ENCODE data around the gene NABP1.

DNA sequence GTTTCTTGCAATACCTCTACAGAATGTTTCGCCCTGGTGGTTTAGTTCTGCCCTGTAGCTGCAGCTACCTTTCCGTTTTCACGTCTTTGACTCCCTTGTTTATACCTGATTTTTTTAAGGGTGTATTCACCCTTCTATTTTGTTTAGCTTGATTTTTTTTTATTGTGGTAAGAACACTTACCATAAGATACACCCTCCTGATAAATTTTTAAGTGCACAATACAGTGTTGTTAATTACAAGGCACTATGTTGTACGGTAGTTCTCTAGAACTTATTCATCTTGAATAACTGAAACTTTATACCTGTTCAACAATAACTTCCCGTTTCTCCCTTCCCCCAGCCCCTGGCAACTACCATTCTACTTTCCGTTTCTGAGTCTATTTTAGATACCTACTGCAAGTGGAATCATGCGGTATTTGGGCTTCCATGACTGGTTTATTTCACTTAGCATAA lies 48.9 kb upstream of the NABP1 start:
- TF ChIP-seq, protein P1, sequence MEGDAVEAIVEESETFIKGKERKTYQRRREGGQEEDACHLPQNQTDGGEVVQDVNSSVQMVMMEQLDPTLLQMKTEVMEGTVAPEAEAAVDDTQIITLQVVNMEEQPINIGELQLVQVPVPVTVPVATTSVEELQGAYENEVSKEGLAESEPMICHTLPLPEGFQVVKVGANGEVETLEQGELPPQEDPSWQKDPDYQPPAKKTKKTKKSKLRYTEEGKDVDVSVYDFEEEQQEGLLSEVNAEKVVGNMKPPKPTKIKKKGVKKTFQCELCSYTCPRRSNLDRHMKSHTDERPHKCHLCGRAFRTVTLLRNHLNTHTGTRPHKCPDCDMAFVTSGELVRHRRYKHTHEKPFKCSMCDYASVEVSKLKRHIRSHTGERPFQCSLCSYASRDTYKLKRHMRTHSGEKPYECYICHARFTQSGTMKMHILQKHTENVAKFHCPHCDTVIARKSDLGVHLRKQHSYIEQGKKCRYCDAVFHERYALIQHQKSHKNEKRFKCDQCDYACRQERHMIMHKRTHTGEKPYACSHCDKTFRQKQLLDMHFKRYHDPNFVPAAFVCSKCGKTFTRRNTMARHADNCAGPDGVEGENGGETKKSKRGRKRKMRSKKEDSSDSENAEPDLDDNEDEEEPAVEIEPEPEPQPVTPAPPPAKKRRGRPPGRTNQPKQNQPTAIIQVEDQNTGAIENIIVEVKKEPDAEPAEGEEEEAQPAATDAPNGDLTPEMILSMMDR (IDR thresholded peaks at IDR 0.05) = no peak
- no peak for TF ChIP-seq POLR2A (IDR thresholded peaks at IDR 0.05)

Measured in Peyer's patch (tissue), 4 donors.